IMR-90 (cell line): ENCODE data around the gene C2CD4D. TPM values are rescaled to one million over a fixed set of nuclear protein-coding genes. Genes with fewer than 3 reads are reported as not detected.

Experiments used
- ATAC-seq: fragments of 200-7000 bp; cut with Tn5 transposase; 2 replicates; pipeline ENCODE4 v1.9.1; 2020; ENCODE audit warnings: low read depth, mild to moderate bottlenecking, moderate library complexity
- BruUV-seq: library from RNA; stranded (reverse); fragments of 400-500 nt; replicated peaks from 2 replicates; lab custom pipeline; 2021; lab: Mats Ljungman, UMichigan
- CTCF ChIA-PET: fragments of 300-600 bp; formaldehyde crosslinking; extraction: SDS; loops from one replicate; lab custom pipeline; 2021; ENCODE audit warnings: antibody characterized with exemption; lab: Yijun Ruan, JAX
- POLR2A ChIA-PET: fragments of 300-600 bp; sonication (Branson Sonifier 250); formaldehyde crosslinking; loops from one replicate; lab custom pipeline; 2022; ENCODE audit warnings: antibody characterized with exemption; ENCODE audit not compliant: unreplicated experiment; lab: Charles Lee
- DNase-seq: peaks from one replicate; pipeline ENCODE4 v3.0.0; 2013
- H2AFZ ChIP-seq: replicated peaks from 2 replicates; pipeline ENCODE3; 2013; ENCODE audit warnings: low read length, mild to moderate bottlenecking; ENCODE audit not compliant: poor library complexity
- H2AK5ac ChIP-seq: 2 replicates; pipeline ENCODE4 v1.6.1; 2013; ENCODE audit warnings: low read depth, low read length, inconsistent platforms
- H2AK9ac ChIP-seq: replicated peaks from 2 replicates; pipeline ENCODE3; 2013; ENCODE audit warnings: mild to moderate bottlenecking, low read depth, low read length, moderate library complexity; ENCODE audit not compliant: poor library complexity
- H2BK120ac ChIP-seq: 2 replicates; pipeline ENCODE4 v1.6.1; 2013; ENCODE audit warnings: low read depth, low read length, inconsistent platforms
- H2BK15ac ChIP-seq: 3 replicates; pipeline ENCODE4 v1.6.1; 2013; ENCODE audit warnings: low read depth, low read length, inconsistent platforms
- H2BK20ac ChIP-seq: 2 replicates; pipeline ENCODE4 v1.6.1; 2013; ENCODE audit warnings: low read depth, mild to moderate bottlenecking, inconsistent platforms, low read length, moderate library complexity
- H2BK5ac ChIP-seq: 2 replicates; pipeline ENCODE4 v1.6.1; 2013; ENCODE audit warnings: mild to moderate bottlenecking, low read depth, low read length, inconsistent platforms; ENCODE audit not compliant: poor library complexity, severe bottlenecking
- H3K14ac ChIP-seq: replicated peaks from 2 replicates; pipeline ENCODE4 v1.6.1; 2013; ENCODE audit warnings: low read depth, low read length, inconsistent platforms
- H3K18ac ChIP-seq: 2 replicates; pipeline ENCODE4 v1.6.1; 2013; ENCODE audit warnings: low read depth, low read length, control low read depth
- H3K23ac ChIP-seq: 2 replicates; pipeline ENCODE4 v1.6.1; 2013; ENCODE audit warnings: low read depth, low read length, inconsistent platforms
- H3K27ac ChIP-seq: 2 replicates; pipeline ENCODE4 v1.5.1; 2013; ENCODE audit warnings: mild to moderate bottlenecking, control low read depth, low read length; ENCODE audit not compliant: insufficient read depth
- H3K27me3 ChIP-seq: 2 replicates; pipeline ENCODE4 v1.6.1; 2013; ENCODE audit warnings: low read length; ENCODE audit not compliant: control insufficient read depth, insufficient read depth
- H3K36me3 ChIP-seq: 2 replicates; pipeline ENCODE4 v1.6.1; 2013; ENCODE audit warnings: low read length, mixed read lengths; ENCODE audit not compliant: control insufficient read depth, insufficient read depth
- H3K4ac ChIP-seq: 2 replicates; pipeline ENCODE4 v1.6.1; 2013; ENCODE audit warnings: low read depth, low read length, inconsistent platforms
- H3K4me1 ChIP-seq: 2 replicates; pipeline ENCODE4 v1.6.1; 2013; ENCODE audit warnings: low read length, mixed read lengths; ENCODE audit not compliant: control insufficient read depth, insufficient read depth
- H3K4me2 ChIP-seq: 2 replicates; pipeline ENCODE4 v1.6.1; 2013; ENCODE audit warnings: low read depth, mild to moderate bottlenecking, control low read depth, low read length, moderate library complexity
- H3K4me3 ChIP-seq: 2 replicates; pipeline ENCODE4 v1.5.1; 2013; ENCODE audit warnings: low read depth, mild to moderate bottlenecking, control low read depth, low read length, moderate library complexity; ENCODE audit not compliant: insufficient read depth
- H3K56ac ChIP-seq: 2 replicates; pipeline ENCODE4 v1.6.1; 2013; ENCODE audit warnings: low read length, inconsistent platforms; ENCODE audit not compliant: insufficient read depth; ENCODE audit errors: extremely low read depth
- H3K79me1 ChIP-seq, 2 experiments: 2 replicates each; pipeline ENCODE4 v1.6.1; 2013; ENCODE audit warnings: low read length in 2 of 2, inconsistent platforms in 1 of 2, low read depth in 1 of 2
- H3K9ac ChIP-seq: 2 replicates; pipeline ENCODE4 v1.6.1; 2013; ENCODE audit warnings: low read depth, low read length, control low read depth
- H3K9me1 ChIP-seq: 2 replicates; pipeline ENCODE4 v1.6.1; 2013; ENCODE audit warnings: low read length, inconsistent platforms; ENCODE audit not compliant: insufficient read depth
- H3K9me3 ChIP-seq: 2 replicates; pipeline ENCODE4 v1.6.1; 2013; ENCODE audit warnings: low read length; ENCODE audit not compliant: control insufficient read depth, insufficient read depth
- H4K20me1 ChIP-seq: 2 replicates; pipeline ENCODE4 v1.6.1; 2013; ENCODE audit warnings: low read length, inconsistent platforms; ENCODE audit not compliant: insufficient read depth
- H4K5ac ChIP-seq: 2 replicates; pipeline ENCODE4 v1.6.1; 2013; ENCODE audit warnings: mild to moderate bottlenecking, low read depth, low read length, control low read depth
- H4K8ac ChIP-seq, 2 experiments: 2 replicates each; pipeline ENCODE4 v1.6.1; 2013; ENCODE audit warnings: low read depth in 2 of 2, low read length in 2 of 2, control low read depth in 1 of 2, inconsistent platforms in 1 of 2
- H4K91ac ChIP-seq: 2 replicates; pipeline ENCODE4 v1.6.1; 2013; ENCODE audit warnings: low read depth, low read length, inconsistent platforms; ENCODE audit not compliant: insufficient read depth
- MXI1 ChIP-seq: IDR thresholded peaks from 2 replicates; pipeline ENCODE4 v1.6.1; 2012; ENCODE audit warnings: low read depth, mild to moderate bottlenecking, low read length, moderate library complexity, borderline replicate concordance
- WGBS, 2 experiments: methylation state at CpG; one replicate each; pipeline versions ENCODE4 v1.1.5 to v1.1.7; 2013; ENCODE audit warnings: missing lambda C conversion rate in 2 of 2; ENCODE audit not compliant: insufficient read length in 1 of 2; ENCODE audit errors: extremely low coverage in 2 of 2; 5-methylcytosine and 5-hydroxymethylcytosine counted together
- dilution Hi-C: fragments of 300-500 bp; cut with HindIII; formaldehyde crosslinking; loops from one replicate; pipeline ENCODE4 v1.14.3; 2018; ENCODE audit warnings: low sequenced_read_pairs; ENCODE audit not compliant: unreplicated experiment
- in situ Hi-C: fragments of 300-500 bp; cut with MboI; formaldehyde crosslinking; loops from 3 replicates; pipeline ENCODE4 v1.14.3; 2019; ENCODE audit warnings: low sequenced_read_pairs, inconsistent platforms, mixed read lengths
- intact Hi-C: fragments of 100-400 bp; cut with micrococcal nuclease; formaldehyde crosslinking; loops from 2 replicates; pipeline ENCODE4 v1.10.0; 2022
- polyA plus RNA-seq, 3 experiments: library from polyadenylated mRNA; depleted of rRNA; stranded (reverse); fragments of >200 nt; gene quantifications; 2 replicates each; pipeline ENCODE4 v1.2.3, GENCODE V29; 2012; ENCODE audit warnings: low replicate concordance in 1 of 3
- total RNA-seq: library from RNA; depleted of rRNA; stranded (reverse); fragments of >200 nt; gene quantifications from 2 replicates; pipeline ENCODE4 v1.2.3, GENCODE V29; 2012
- TF ChIP-seq, protein P1 (sequence below): conservative IDR thresholded peaks from 2 replicates; pipeline ENCODE4 v1.5.1; 2012; ENCODE audit warnings: mild to moderate bottlenecking, low read depth, low read length, improper control_type of control experiment

C2CD4D gene
- total and polyA plus RNA-seq, 2 of the 4 experiments (the other 2 are of a cell fraction): not detected

DNA sequence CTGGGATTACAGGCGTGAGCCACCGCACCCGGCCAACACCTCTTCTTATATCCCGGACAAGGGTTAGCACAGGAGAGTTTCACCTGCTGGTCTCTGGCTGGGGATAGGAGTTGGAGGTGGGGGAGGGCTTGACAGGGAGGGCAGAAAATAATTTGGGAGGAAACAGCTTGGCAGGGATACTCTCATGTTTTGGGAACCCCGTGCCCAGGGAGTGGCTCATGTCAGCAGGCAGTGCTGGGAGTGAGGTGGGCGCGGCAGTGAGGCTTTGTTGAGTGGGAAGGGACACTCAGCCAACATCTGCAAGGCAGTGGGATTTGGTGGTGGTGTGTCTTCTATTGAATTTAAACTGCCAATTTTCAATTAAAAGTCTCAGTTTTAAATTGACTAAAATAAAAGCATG, 15.0 kb upstream of the C2CD4D start:
- no CpG with 5 or more reads among the region's 7 CpGs for WGBS, 2 experiments
- DNase-seq (no peak), ATAC-seq (no peak)
- no peak overlapping the region for H3K4ac ChIP-seq
- no peak overlapping the region for H2AK5ac ChIP-seq
- CTCF ChIA-PET: no interaction called here
- no peak overlapping the region for H3K56ac ChIP-seq
- H2BK15ac ChIP-seq: no peak overlapping the region
- no peak overlapping the region for H2BK5ac ChIP-seq
- no peak overlapping the region for H3K18ac ChIP-seq
- H3K9ac ChIP-seq: no peak overlapping the region
- in situ Hi-C loops (no loop called here), intact Hi-C loops (no loop called here), dilution Hi-C loops (no loop called here)
- no peak overlapping the region for H2BK20ac ChIP-seq
- H3K4me3 ChIP-seq: no peak overlapping the region
- no peak overlapping the region for H2BK120ac ChIP-seq
- no peaks in the 10 kb centered on the region for H3K9me3 ChIP-seq
- BruUV-seq: no TSS peak
- no peaks in the 10 kb centered on the region; the same call in 1 of the 2 replicates for H3K9me1 ChIP-seq
- H3K14ac ChIP-seq: no peak overlapping the region
- peaks cover 39% of the 10 kb centered on the region for H3K27me3 ChIP-seq
- H4K91ac ChIP-seq: no peak overlapping the region
- H3K4me2 ChIP-seq: no peak overlapping the region
- H3K4me1 ChIP-seq: peaks cover 1% of the 10 kb centered on the region; the same call in 1 of the 2 replicates
- POLR2A ChIA-PET: no interaction called here
- H4K5ac ChIP-seq: no peak overlapping the region
- H4K8ac ChIP-seq: no peak overlapping the region
- no peak overlapping the region for H2AFZ ChIP-seq
- TF ChIP-seq, protein P1, sequence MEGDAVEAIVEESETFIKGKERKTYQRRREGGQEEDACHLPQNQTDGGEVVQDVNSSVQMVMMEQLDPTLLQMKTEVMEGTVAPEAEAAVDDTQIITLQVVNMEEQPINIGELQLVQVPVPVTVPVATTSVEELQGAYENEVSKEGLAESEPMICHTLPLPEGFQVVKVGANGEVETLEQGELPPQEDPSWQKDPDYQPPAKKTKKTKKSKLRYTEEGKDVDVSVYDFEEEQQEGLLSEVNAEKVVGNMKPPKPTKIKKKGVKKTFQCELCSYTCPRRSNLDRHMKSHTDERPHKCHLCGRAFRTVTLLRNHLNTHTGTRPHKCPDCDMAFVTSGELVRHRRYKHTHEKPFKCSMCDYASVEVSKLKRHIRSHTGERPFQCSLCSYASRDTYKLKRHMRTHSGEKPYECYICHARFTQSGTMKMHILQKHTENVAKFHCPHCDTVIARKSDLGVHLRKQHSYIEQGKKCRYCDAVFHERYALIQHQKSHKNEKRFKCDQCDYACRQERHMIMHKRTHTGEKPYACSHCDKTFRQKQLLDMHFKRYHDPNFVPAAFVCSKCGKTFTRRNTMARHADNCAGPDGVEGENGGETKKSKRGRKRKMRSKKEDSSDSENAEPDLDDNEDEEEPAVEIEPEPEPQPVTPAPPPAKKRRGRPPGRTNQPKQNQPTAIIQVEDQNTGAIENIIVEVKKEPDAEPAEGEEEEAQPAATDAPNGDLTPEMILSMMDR: no peak
- no peak for TF ChIP-seq MXI1
- no peak overlapping the region for H2AK9ac ChIP-seq
- H3K27ac ChIP-seq: no peak overlapping the region
- no peaks in the 10 kb centered on the region for H3K79me1 ChIP-seq
- no peaks in the 10 kb centered on the region for H3K36me3 ChIP-seq
- no peak overlapping the region for H3K23ac ChIP-seq
- no peaks in the 10 kb centered on the region for H4K20me1 ChIP-seq
